Measurements from ENCODE around the gene COPB2. TPM values are rescaled to one million over a fixed set of nuclear protein-coding genes. Genes with fewer than 3 reads are reported as not detected.

COPB2 gene
- total RNA-seq, 2 donors from 2014 or later, result 76.5 to 137 TPM

GRCh38 chr3:139308560-139308959, 80.9 kb downstream of the COPB2 start:
- 37% methylated on average over 4 of the region's 4 CpGs for WGBS
- H3K9me3 ChIP-seq, result no peaks in the 10 kb centered on the region
- TF ChIP-seq POLR2A (IDR thresholded peaks at IDR 0.05) (no peak), CTCF (IDR thresholded peaks at IDR 0.05) (no peak), POLR2AphosphoS5 (IDR thresholded peaks at IDR 0.05) (no peak)
- H3K4me3 ChIP-seq, result no peak overlapping the region
- intact Hi-C loops (cut with DNase I), result no loop called here
- H3K27me3 ChIP-seq (replicated peaks; ENCODE audit: insufficient read depth), result no peaks in the 10 kb centered on the region
- H3K36me3 ChIP-seq, result no peaks in the 10 kb centered on the region
- H3K4me1 ChIP-seq (replicated peaks), result no peaks in the 10 kb centered on the region
- DNase-seq (ENCODE audit: low spot score), result no peak
- H3K27ac ChIP-seq, result no peak overlapping the region

GRCh38 chr3:139307601-139308555, 81.6 kb downstream of the COPB2 start:
- Histone ChIP-seq H3K27me3 (replicated peaks; ENCODE audit: insufficient read depth) (no peaks in the 10 kb centered on the region), H3K27ac (no peak overlapping the region), H3K9me3 (no peaks in the 10 kb centered on the region), H3K4me1 (replicated peaks) (no peaks in the 10 kb centered on the region), H3K36me3 (no peaks in the 10 kb centered on the region), H3K4me3 (no peak overlapping the region)
- no peak for DNase-seq (ENCODE audit: low spot score)
- intact Hi-C loops (cut with DNase I), result no loop called here
- TF ChIP-seq POLR2A (IDR thresholded peaks at IDR 0.05) (no peak), CTCF (IDR thresholded peaks at IDR 0.05) (no peak), POLR2AphosphoS5 (IDR thresholded peaks at IDR 0.05) (no peak)
- 83% methylated on average over 6 of the region's 6 CpGs for WGBS

Small RNAs within 50 kb of the gene (small RNA-seq; reads per million reads assigned to genes)
- gene RF00026, result 0 reads per million in 2 donors

Other genes starting within 250 kb of the COPB2 start
- gene MRPS22, start 45.6 kb downstream of the COPB2 start, total RNA-seq, result 10 to 100 TPM; 34.1 to 37.8 TPM
- not detected for gene RBP2, start 86.9 kb upstream of the COPB2 start, total RNA-seq
- gene RBP1, start 150.1 kb upstream of the COPB2 start, total RNA-seq, result 10 to 100 TPM in 1 of 2 donors, 1 to 10 TPM in 1; 7.3 to 53.3 TPM